ENCODE measurements around the gene SMYD1.

DNA sequence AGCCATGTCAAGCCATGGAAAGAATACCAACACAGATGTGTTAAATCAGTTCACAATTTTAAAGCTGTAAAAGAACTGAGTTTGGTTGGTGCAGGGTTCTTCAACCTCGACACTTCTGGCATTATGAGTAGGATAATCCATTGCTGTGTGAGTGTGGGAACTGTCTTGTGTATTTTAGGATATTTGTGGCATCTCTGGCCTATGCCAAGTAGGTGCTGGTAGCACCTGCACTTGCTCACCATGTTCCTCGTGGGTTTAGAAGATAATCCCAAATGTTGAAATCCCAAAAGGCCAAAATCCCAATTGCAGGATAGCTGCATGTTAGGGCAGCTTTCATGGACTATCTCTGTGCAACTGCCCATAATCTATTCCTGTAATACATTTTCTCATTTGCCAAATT lies 15.8 kb upstream of the SMYD1 start:
- TF ChIP-seq, protein P1, sequence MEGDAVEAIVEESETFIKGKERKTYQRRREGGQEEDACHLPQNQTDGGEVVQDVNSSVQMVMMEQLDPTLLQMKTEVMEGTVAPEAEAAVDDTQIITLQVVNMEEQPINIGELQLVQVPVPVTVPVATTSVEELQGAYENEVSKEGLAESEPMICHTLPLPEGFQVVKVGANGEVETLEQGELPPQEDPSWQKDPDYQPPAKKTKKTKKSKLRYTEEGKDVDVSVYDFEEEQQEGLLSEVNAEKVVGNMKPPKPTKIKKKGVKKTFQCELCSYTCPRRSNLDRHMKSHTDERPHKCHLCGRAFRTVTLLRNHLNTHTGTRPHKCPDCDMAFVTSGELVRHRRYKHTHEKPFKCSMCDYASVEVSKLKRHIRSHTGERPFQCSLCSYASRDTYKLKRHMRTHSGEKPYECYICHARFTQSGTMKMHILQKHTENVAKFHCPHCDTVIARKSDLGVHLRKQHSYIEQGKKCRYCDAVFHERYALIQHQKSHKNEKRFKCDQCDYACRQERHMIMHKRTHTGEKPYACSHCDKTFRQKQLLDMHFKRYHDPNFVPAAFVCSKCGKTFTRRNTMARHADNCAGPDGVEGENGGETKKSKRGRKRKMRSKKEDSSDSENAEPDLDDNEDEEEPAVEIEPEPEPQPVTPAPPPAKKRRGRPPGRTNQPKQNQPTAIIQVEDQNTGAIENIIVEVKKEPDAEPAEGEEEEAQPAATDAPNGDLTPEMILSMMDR (IDR thresholded peaks at IDR 0.05) = no peak
- TF ChIP-seq POLR2A (IDR thresholded peaks at IDR 0.05) = no peak

Measured in lower leg skin (tissue), 3 donors.